GM13976 (cell line): ENCODE measurements around the gene CACNB2.

Experiments
- DNase-seq: peaks from one replicate; pipeline ENCODE4 v3.0.0; 2012; ENCODE audit warnings: low spot score
- in situ Hi-C: fragments of 300-500 bp; cut with MboI; formaldehyde crosslinking; loops from one replicate; pipeline ENCODE4 v1.12.0; 2022; ENCODE audit warnings: low sequenced_read_pairs, mixed read lengths, inconsistent platforms; ENCODE audit not compliant: unreplicated experiment
- TF ChIP-seq, protein P1 (sequence below): IDR thresholded peaks from 2 replicates; pipeline ENCODE4 v1.5.1; 2012; ENCODE audit warnings: borderline replicate concordance, mild to moderate bottlenecking; ENCODE audit not compliant: insufficient read depth; ENCODE audit errors: extremely low read depth, missing control alignments, control extremely low read depth

Gene CACNB2

DNA sequence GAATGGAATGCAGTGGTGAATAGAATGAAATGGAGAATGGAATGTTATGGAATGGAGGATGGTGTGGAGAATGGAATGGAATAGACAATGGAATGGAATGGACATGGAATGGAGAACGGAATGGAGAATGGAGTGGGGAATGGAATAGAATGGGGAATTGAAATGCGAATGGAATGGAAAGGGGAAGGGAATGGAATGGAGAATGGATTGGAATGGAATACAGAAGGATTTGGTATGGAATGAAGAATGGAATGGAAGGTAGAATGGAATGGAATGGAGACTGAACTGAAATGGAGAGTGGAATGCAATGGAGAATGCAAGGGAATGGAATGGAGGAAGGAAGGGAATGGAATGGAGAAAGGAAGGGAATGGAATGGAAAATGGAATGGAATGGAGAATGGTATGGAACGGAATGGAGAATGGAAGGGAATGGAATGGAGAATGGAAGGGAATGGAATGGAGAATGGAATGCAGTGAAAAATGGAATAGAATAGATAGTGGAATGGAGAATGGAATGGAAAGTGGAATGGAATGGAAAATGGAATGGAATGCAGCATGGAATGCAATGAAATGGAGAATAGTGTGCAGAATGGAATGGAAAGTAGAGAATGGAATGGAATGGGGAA, 416.4 kb downstream of the CACNB2 start:
- DNase-seq: no peak
- in situ Hi-C loops: no loop called here
- TF ChIP-seq, protein P1, sequence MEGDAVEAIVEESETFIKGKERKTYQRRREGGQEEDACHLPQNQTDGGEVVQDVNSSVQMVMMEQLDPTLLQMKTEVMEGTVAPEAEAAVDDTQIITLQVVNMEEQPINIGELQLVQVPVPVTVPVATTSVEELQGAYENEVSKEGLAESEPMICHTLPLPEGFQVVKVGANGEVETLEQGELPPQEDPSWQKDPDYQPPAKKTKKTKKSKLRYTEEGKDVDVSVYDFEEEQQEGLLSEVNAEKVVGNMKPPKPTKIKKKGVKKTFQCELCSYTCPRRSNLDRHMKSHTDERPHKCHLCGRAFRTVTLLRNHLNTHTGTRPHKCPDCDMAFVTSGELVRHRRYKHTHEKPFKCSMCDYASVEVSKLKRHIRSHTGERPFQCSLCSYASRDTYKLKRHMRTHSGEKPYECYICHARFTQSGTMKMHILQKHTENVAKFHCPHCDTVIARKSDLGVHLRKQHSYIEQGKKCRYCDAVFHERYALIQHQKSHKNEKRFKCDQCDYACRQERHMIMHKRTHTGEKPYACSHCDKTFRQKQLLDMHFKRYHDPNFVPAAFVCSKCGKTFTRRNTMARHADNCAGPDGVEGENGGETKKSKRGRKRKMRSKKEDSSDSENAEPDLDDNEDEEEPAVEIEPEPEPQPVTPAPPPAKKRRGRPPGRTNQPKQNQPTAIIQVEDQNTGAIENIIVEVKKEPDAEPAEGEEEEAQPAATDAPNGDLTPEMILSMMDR: no peak

DNA sequence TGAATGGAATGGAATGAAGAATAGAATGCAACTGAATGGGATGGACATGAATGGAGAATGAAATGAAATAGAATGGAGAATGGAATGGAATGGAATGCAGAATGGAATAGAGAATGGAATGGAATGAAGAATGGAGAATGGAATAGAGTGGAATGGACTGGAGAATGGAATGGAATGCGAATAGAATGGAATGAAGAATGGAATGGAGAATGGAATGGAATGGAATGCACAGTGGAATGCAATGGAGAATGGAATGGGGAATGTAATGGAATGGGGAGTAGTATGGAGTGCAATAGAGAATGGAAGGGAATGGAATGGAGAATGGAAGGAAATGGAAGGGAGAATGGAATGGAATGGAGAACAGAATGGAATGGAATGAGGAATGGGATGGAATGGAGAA, 417.7 kb downstream of the CACNB2 start:
- DNase-seq: no peak
- TF ChIP-seq, protein P1: no peak
- in situ Hi-C loops: no loop called here

DNA sequence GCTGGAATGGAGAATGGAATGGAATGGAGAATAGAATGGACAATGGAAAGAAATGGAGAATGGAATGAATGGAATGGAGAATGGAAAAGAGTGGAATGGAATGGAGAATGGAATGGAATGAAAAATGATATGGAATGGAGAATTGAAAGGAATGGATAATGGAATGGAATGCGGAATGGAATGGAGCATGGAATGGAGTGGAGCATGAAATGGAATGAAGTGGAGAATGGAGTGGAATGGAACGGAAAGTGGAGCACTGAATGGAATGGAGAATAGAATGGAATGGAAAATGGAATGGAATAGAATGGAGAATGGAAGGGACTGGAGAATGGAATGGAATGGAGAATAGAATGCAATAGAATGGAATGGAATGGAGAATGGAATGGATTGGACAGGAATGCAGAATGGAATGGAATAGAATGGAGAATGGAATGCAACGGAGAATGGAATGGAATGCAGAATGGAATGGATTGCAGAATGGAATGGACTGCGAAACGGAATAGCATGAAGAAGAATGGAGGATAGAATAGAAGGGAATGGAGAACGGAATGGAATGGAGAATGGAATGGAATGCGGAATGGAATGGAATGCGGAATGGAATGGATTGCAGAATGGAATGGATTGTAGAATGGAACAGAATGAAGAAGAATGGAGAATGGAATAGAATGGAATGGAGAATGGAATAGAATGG, 421.8 kb downstream of the CACNB2 start:
- in situ Hi-C loops: no loop called here
- no peak for DNase-seq
- TF ChIP-seq, protein P1: no peak

DNA sequence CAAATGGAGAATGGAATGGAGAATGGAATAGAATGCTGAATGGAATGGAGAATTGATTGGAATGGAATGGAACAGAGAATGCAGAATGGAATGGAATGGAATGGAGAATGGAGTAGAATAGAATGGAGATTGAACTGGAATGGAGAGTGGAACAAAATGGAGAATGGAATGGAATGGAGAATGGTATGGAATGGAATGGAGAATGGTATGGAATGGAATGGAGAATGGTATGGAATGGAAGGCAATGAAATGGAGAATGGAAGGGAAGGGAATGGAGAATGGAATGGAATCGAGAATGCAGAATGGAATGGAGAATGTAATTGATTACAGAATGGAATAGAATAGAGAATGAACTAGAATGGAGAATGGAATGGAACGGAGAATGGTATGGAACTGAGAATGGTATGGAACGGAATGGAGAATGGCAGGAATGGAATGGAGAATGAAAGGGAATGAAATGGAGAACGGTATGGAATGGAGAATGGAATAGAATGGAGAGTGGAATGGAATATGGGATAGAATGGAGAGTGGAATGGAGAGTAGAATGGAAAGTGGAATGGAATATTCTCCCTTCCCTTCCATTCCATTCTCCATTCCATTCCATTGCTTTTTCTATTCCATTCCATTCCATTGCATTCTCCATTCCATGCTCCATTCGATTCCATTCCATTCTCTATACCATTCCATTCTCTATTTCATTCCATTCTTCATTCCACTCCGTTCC, 422.9 kb downstream of the CACNB2 start:
- no peak for DNase-seq
- in situ Hi-C loops: no loop called here
- TF ChIP-seq, protein P1: no peak

DNA sequence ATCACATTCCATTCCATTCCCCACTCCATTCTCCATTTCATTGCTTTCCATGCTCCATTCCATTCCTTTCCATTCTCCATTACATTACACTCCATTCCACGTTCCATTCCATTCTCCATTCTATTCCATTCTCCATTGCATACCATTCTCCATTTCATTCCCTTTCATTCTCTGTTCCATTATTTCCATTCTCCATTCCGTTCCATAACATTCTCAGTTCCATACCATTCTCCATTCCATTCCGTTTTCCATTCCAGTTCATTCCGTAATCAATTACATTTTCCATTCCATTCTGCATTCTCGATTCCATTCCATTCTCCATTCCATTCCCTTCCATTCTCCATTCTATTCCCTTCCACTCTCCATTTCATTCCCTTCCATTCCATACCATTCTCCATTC, 424.8 kb downstream of the CACNB2 start:
- TF ChIP-seq, protein P1: no peak
- no peak for DNase-seq
- in situ Hi-C loops: no loop called here

DNA sequence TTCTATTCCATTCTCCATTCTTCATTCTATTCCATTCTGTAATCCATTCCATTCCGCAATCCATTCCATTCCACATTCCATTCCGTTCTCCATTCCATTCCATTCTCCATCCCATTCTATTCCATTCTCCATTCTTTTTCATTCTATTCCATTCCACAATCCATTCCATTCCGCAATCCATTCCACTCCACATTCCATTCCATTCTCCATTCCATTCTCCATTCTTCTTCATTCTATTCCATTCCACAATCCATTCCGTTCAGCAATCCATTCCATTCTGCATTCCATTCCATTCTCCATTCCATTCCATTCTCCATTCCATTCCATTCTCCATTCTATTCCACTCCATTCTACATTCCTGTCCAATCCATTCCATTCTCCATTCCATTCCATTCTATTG, 426.0 kb downstream of the CACNB2 start:
- in situ Hi-C loops: no loop called here
- no peak for DNase-seq
- TF ChIP-seq, protein P1: no peak
